GM18858 (cell line): ENCODE results near the gene COX10.
A peak's percentile ranks its signal among the peaks of the same experiment; 100 is the strongest.
"Not testable (repeated sequence)": the region's sequence is repeated elsewhere in the genome, so short reads cannot be mapped to it uniquely, and the experiment has no call there.

Source experiments
- ATAC-seq: cut with Tn5 transposase; IDR thresholded peaks from one replicate; pipeline ENCODE4 v1.9.1; 2021; ENCODE audit not compliant: unreplicated experiment

COX10 gene

GRCh38 chr17:14069251-14070021 lies at the start of gene COX10:
COX10 (plus strand) TSS chr17:14069504; CDS start chr17:14069606, 102 bp downstream.
- peak; percentile 97 for ATAC-seq

GRCh38 chr17:14021651-14022294 lies 47.5 kb upstream of the COX10 start:
- not testable (repeated sequence) for ATAC-seq

GRCh38 chr17:14029755-14030154 lies 39.5 kb upstream of the COX10 start:
- not testable (repeated sequence) for ATAC-seq

- ATAC-seq = no peak
Measured at GRCh38 chr17:14032234-14032633, 37.1 kb upstream of the COX10 start.

GRCh38 chr17:14033166-14033565 lies 36.1 kb upstream of the COX10 start:
- ATAC-seq = no peak

- ATAC-seq = no peak
Measured at GRCh38 chr17:14037453-14037852, 31.9 kb upstream of the COX10 start.

GRCh38 chr17:14038206-14038605 lies 31.1 kb upstream of the COX10 start:
- no peak for ATAC-seq

GRCh38 chr17:14042411-14042810 lies 26.9 kb upstream of the COX10 start:
- peak; percentile 63 for ATAC-seq

- ATAC-seq = peak; percentile 77
Measured at GRCh38 chr17:14044702-14045101, 24.6 kb upstream of the COX10 start.

GRCh38 chr17:14046978-14047377 lies 22.3 kb upstream of the COX10 start:
- no peak for ATAC-seq

GRCh38 chr17:14047591-14047990 lies 21.7 kb upstream of the COX10 start:
- no peak for ATAC-seq

GRCh38 chr17:14048169-14048568 lies 21.1 kb upstream of the COX10 start:
- ATAC-seq = no peak

GRCh38 chr17:14050616-14051015 lies 18.7 kb upstream of the COX10 start:
- no peak for ATAC-seq

GRCh38 chr17:14051692-14052091 lies 17.6 kb upstream of the COX10 start:
- no peak for ATAC-seq

GRCh38 chr17:14052886-14053615 lies 16.3 kb upstream of the COX10 start:
- ATAC-seq = no peak

GRCh38 chr17:14057591-14057990 lies 11.7 kb upstream of the COX10 start:
- no peak for ATAC-seq

- no peak for ATAC-seq
Measured at GRCh38 chr17:14058051-14058450, 11.3 kb upstream of the COX10 start.

GRCh38 chr17:14060706-14061105 lies 8.6 kb upstream of the COX10 start:
- no peak for ATAC-seq

GRCh38 chr17:14061666-14062560 lies 7.4 kb upstream of the COX10 start:
- no peak for ATAC-seq

GRCh38 chr17:14067347-14067746 lies 2.0 kb upstream of the COX10 start:
- ATAC-seq = no peak
